ENCODE results near the gene CIRBP. TPM values are rescaled to one million over a fixed set of nuclear protein-coding genes. Genes with fewer than 3 reads are reported as not detected.
A peak's percentile ranks its signal among the peaks of the same experiment; 100 is the strongest.

Gene CIRBP
- total and polyA plus RNA-seq, 2 of the 13 experiments (the other 11 are each of a cell fraction or from before 2014, with no cell fraction given) = 133 to 140 TPM

GRCh38 chr19:1274081-1274851 lies 5.1 kb downstream of the CIRBP start (continued):
- TF ChIP-seq NFAT5 (CRISPR knock-in tag; IDR thresholded peaks at IDR 0.05) (no peak), RBM39 (IDR thresholded peaks at IDR 0.05; ENCODE audit: low read depth, low read length, poor library complexity, severe bottlenecking) (peak; percentile 70), HNRNPUL1 (IDR thresholded peaks at IDR 0.05; ENCODE audit: low read depth, low read length) (no peak), TIGD3 (CRISPR knock-in tag; IDR thresholded peaks at IDR 0.05; ENCODE audit: borderline replicate concordance) (no peak), JUND (CRISPR knock-in tag; IDR thresholded peaks at IDR 0.05) (no peak), PRPF4 (IDR thresholded peaks at IDR 0.05; ENCODE audit: low read depth, low read length, poor library complexity, severe bottlenecking) (peak; percentile 49), CEBPB (IDR thresholded peaks at IDR 0.05; ENCODE audit: borderline replicate concordance, low read depth, low read length) (no peak), AKAP8 (CRISPR knock-in tag; IDR thresholded peaks at IDR 0.05) (no peak), ZNF614 (CRISPR knock-in tag; IDR thresholded peaks at IDR 0.05; ENCODE audit: borderline replicate concordance) (no peak), PCBP1 (IDR thresholded peaks at IDR 0.05; ENCODE audit: borderline replicate concordance, low read depth, low read length) (0 out of 2 replicates have a peak, but pooled peaks have one; percentile 18)

All from HepG2 (cell line).